GM18951 (cell line): ENCODE results near the gene SLC25A13.

Experiments
- POLR2A ChIP-seq: IDR thresholded peaks from 4 replicates; pipeline ENCODE4 v1.6.1; 2011; ENCODE audit warnings: mild to moderate bottlenecking; ENCODE audit not compliant: insufficient read length, insufficient read depth; ENCODE audit errors: extremely low read depth
- in situ Hi-C: fragments of 300-500 bp; cut with MboI; formaldehyde crosslinking; loops from one replicate; pipeline ENCODE4 v1.12.0; 2022; ENCODE audit warnings: low sequenced_read_pairs, mixed read lengths, inconsistent platforms; ENCODE audit not compliant: unreplicated experiment

SLC25A13 gene

DNA sequence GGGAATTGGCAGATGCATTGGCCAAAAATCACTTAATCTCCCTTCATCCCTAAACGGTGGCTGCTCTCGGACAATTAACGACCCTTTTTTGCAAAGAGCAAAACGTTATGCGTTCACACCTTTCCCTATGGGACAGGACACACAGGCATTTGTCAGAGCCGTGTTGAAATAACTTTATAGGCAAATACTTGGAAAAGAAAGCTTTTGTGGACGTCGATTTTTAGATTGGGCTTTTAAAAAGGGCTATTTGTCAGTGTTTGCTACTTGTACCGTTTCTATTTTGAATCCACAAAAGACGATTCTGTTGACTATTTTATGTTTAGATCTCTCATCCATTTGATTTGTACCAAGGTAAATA, 245.6 kb downstream of the SLC25A13 start:
- in situ Hi-C loops: no loop called here

DNA sequence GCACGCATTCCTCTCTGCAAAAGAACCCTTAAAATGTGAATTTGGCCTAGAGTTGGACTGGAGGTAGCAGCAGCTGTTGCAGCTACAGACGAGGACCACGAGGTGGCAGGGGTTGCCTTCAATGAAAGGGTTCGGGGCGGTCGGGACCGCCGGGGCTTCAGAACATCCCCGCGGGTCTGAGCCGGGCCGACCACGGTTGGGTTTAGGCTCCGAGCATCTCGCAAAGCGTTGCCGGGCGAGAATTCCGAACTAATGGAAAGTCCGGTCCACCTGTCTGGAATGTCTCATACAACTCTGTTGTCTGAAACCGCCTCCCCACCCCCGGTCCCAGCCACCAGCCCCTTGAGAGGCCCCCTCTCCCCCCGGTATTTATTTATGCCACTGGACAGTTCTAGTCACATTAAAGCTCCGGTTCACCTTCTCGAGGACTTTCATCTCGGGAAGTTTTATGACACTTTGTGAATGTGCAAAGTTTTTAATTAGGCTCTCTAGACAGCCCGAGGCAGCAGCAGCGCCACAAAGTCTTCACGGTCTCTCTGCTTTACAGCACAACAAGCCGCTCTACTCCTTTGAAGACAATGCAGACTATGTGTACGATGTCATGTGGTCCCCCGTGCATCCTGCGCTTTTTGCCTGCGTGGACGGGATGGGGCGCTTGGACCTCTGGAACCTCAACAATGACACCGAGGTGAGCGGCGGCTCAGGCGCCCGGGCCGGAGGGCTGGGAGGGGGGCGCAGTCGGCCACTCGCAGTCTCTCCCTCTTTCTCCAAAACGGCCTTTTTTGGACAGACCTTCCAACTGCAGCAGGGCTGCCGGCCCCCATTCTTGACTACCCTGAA, 246.2 kb downstream of the SLC25A13 start:
- in situ Hi-C loops: no loop called here
- no peak for TF ChIP-seq POLR2A

More for the DNA sequence above, 245.6 kb downstream of the SLC25A13 start:
- no peak for TF ChIP-seq POLR2A

DNA sequence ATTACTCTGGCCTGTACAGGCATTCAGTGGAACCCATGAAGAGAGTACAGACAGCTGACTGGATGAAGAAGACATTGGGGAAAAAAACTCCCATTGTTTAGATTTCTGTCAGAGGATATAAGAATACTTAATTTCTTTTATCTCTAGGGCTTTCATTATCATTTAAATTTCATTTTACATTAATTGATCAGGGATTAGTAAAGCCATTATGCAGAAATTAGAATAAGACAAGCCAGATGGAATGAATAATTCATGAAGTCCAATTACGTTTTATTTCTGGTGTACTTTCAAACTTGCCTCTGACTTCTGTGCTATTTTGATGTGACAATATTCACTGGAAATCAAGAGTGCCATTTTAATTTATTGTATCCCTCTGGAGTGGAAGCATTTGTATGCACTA, 247.0 kb downstream of the SLC25A13 start:
- no peak for TF ChIP-seq POLR2A
- in situ Hi-C loops: loop anchor here (25.0 kb wide), 1 partner anchor 962 kb away; no protein-coding TSS in a partner anchor
